Suppressor macrophage (primary cell): ENCODE data around the gene MIDN.
A peak's percentile ranks its signal among the peaks of the same experiment; 100 is the strongest.

ENCODE experiments used
- DNase-seq, 4 experiments: peaks; one replicate each; pipeline ENCODE4 v3.0.0-alpha.2; 2020 to 2022

MIDN gene

GRCh38 chr19:1270854-1271527 is 22.6 kb downstream of the MIDN start:
- DNase-seq, result no peak

DNA sequence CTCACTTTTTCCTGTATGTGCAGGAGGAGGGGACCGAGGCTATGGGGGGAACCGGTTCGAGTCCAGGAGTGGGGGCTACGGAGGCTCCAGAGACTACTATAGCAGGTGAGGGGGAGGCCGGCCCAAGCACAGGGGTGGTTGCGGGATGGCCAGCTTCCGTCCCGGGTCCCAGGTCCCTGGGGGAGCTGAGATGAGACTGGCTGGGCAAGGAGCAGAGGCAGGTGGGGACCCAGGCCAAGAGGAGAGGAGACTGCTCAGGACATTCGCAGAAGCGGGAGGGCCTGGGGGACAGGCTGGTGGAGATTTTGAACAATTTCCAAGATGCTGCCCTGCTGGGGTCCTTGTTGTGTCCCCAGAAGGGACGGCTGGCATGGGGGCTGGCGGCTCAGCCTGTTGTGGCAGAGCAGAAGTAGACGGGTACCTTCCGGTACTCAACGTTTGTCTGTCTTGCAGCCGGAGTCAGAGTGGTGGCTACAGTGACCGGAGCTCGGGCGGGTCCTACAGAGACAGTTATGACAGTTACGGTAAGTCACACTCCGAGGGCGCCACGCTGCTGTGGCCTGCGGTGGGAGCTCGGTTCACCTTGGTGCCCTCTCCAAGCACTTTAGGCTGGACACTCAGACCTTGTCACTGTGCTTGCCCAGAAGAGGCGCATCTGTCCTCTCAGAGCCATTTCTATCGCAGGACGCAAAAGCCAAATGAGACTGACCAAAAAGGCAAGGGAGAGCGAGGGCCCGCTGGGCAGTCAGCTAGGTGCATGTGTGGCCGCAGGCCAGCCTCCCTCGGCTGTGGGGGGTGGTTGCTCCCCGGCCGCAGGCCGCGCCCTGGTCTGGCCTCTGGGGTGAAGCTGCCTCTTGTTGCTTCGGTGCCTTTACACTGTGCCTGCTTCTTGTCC is 23.4 kb downstream of the MIDN start:
- no peak for DNase-seq

- DNase-seq, result peak; percentile 15 to 41 (median 35)
Observed at GRCh38 chr19:1272423-1273262, 24.3 kb downstream of the MIDN start.

- DNase-seq, result peak; percentile 49 to 75 (median 68)
Observed at GRCh38 chr19:1273263-1274041, 25.1 kb downstream of the MIDN start.

DNA sequence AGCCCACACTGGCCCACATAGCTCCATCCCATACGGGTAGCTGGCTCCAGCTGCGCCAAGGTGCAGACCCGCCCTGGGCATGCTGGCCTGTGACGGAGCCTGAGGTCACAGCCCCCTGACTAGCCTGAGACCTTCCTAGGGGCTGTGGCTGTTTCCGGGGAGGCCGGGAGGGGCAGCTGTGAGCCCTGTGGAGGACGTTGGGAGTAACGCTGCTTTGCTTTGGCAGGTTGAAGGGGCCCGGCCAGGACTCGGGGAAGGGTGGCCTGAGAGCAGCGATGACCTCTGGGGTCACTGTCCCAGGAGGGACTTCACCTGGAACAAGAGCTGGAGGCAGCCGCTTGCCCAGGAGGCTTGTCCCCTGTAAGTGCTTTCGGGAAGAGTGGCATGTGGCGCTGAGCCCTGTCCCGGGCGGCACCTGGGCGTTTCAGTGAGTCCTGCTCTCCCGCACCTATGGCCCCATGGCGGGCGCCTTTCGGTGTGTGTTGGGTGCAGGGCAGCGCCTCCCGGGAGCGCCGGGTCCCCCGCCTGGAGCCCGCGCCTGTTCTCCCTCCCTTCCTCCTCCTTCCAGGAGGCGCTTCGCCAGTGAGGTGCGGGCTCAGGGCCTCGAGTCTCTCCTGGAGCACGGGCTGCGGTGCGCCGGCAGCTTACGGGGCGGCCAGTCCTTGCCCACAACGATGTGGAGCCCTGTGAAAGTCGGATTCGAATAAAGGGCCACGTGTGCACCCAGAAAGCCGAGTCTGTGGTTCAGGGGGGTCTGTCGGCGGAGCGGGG is 25.9 kb downstream of the MIDN start:
- no peak for DNase-seq

DNA sequence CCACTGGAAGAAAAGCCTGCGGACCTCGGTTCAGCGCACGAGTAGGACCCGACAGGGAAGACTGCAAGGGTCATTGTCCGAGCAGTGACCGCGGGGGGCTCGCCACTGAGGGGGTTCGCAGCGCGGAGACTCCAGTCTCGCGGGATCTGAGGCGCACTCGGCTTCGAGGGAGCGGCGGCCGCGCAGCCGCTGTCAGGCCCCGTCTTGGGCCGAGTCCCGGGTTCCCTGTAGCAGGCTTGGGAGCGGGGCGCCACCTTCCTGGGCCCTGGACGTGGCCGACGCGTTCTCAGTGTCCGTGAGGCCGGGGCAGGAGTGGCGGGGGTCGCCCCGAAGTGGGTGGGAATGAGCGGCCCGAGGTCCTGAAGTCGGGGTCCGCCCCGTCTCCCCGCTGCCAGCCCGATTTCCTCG is 26.5 kb downstream of the MIDN start:
- DNase-seq, result no peak

GRCh38 chr19:1275260-1275975 is 27.0 kb downstream of the MIDN start, which contains the start of gene FAM174C:
TSS of gene FAM174C (plus strand) at chr19:1275530. CDS start at chr19:1275550, 20 bp downstream.
- DNase-seq, result peak; percentile 98 to 99 (median 99)

- no peak for DNase-seq
Observed at GRCh38 chr19:1275976-1276627, 27.7 kb downstream of the MIDN start.

DNA sequence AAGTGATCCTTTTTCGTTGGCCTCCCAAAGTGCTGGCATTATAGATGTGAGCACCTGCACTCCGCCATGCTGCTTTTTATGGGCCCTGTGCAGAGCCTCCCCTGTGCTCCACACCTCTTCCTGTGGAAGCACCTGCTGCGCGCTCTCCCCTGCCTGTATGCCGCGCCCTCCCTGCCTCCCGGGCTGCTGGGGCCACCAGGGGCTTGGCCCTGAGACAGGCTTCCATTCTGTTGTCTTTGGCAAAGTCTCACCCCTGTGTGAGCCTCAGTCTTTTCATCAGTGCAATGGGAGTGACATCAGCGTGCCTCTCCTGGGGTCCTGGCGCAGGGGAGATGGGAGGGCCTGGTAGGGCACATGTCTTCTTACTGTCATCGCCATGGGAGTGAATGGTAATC is 28.2 kb downstream of the MIDN start:
- no peak for DNase-seq

- no peak for DNase-seq
Observed at GRCh38 chr19:1277061-1277460, 28.7 kb downstream of the MIDN start.

GRCh38 chr19:1278074-1278473 is 29.7 kb downstream of the MIDN start:
- no peak for DNase-seq

GRCh38 chr19:1278713-1279660 is 30.6 kb downstream of the MIDN start:
- no peak for DNase-seq

GRCh38 chr19:1279782-1280341 is 31.5 kb downstream of the MIDN start:
- peak; percentile 87 to 93 (median 90) for DNase-seq

DNA sequence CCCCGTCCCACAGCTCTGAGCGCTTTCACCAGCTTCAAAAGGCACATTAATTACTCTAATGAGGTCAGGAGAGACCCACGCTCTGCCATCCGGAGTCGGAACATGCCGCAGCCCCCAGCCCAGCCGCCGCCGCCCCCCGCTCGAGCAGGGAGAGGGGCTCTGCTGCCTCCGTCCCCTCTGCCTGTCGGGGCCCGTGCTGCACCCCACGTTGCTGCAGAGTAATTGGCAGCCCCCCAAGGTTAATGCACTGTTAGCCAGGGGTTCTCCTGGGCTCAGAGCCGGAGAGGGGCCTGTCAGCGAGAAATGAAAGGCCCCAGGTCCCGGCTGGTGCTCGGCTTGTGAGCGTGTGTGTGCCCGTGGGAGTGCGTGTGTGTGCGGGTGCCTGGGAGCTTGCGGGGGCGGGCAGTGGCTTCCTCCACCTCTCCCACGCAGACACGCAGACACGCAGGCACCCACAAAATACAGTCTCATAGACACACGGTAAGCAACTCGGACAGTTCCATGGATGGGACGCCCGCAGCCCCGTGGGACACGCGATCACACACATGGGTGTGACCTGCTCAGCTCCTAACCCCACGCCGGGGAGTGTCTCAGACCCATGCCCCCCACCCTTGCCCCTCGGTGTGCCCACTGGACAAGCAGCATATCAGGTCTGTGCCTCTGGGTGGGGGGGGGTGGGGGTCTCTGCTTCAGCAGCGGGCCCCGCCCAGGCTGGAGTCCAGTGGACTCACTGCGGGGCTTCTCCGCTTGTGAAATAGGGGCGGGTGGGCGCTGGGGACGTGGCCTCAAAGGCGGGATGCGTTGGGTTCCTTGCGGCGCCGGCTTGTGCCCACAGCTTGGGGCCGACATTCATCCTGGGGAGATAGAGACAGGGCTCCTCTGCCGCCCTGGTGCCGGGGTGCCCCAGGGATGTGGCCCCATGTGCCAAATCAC is 32.5 kb downstream of the MIDN start:
- DNase-seq, result no peak

GRCh38 chr19:1281569-1282287 is 33.3 kb downstream of the MIDN start:
- DNase-seq, result no peak

DNA sequence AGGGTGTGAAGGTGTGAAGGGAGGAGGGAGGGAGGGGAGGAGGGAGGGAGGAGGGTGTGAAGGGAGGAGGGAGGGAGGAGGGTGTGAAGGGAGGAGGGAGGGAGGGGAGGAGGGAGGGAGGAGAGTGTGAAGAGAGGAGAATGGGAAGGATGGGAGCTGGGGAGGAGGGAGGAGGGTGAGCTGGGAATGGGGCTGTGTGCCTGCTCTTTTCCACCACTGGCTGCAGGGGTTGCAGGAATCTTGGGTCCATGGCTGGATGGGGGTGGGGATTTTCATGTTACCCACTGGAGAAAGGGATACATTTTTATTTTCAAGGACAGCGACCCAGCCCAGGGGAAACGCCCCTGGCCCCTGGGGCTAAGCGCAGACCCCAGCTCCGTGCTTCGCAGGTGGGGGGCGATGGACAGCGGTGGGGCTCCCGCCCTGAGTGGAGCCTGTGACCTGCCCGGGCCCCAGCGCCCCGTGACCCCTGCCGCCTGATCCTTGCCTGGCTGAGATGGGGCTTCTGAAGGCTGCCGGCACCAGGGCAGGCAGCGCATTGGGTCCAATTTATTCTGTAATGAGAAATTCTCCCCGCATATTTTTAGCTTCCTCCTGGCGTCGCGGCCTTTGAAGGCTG is 34.3 kb downstream of the MIDN start:
- DNase-seq, result no peak
